Activated gamma-delta T cell (primary cell): ENCODE data around the gene ELAPOR1.
"Not testable (repeated sequence)": the region's sequence is repeated elsewhere in the genome, so short reads cannot be mapped to it uniquely, and the experiment has no call there.

Source experiments
- DNase-seq: peaks from one replicate; lab custom pipeline; 2025; lab: John Stamatoyannopoulos, UW

ELAPOR1 gene

GRCh38 chr1:109138358-109138757 lies 24.4 kb downstream of the ELAPOR1 start:
- no peak for DNase-seq

GRCh38 chr1:109140392-109140791 lies 26.5 kb downstream of the ELAPOR1 start:
- no peak for DNase-seq

- no peak for DNase-seq
Observed at GRCh38 chr1:109142260-109142659, 28.3 kb downstream of the ELAPOR1 start.

- DNase-seq: not testable (repeated sequence)
Observed at GRCh38 chr1:109142725-109143124, 28.8 kb downstream of the ELAPOR1 start.

- no peak for DNase-seq
Observed at GRCh38 chr1:109148987-109149561, 35.2 kb downstream of the ELAPOR1 start.

GRCh38 chr1:109149874-109150601 lies 36.1 kb downstream of the ELAPOR1 start:
- DNase-seq: no peak

- DNase-seq: no peak
Observed at GRCh38 chr1:109151146-109151990, 37.5 kb downstream of the ELAPOR1 start.

GRCh38 chr1:109152196-109152595 lies 38.3 kb downstream of the ELAPOR1 start:
- DNase-seq: no peak

- no peak for DNase-seq
Observed at GRCh38 chr1:109156916-109157385, 43.0 kb downstream of the ELAPOR1 start.

- no peak for DNase-seq
Observed at GRCh38 chr1:109158433-109158832, 44.5 kb downstream of the ELAPOR1 start.

GRCh38 chr1:109159326-109159725 lies 45.4 kb downstream of the ELAPOR1 start:
- no peak for DNase-seq

GRCh38 chr1:109160071-109160840 lies 46.3 kb downstream of the ELAPOR1 start:
- DNase-seq: no peak

GRCh38 chr1:109161858-109162606 lies 48.1 kb downstream of the ELAPOR1 start:
- no peak for DNase-seq

- DNase-seq: no peak
Observed at GRCh38 chr1:109162626-109163025, 48.7 kb downstream of the ELAPOR1 start.

- DNase-seq: no peak
Observed at GRCh38 chr1:109163551-109163950, 49.6 kb downstream of the ELAPOR1 start.
